22Rv1 (cell line): Measurements from ENCODE around the gene GSK3A.

Experiments used
- CTCF ChIP-seq: fragments of 450-650 bp; IDR thresholded peaks from 2 replicates; pipeline ENCODE4 v1.5.1; 2017; ENCODE audit warnings: mild to moderate bottlenecking
- ZFX ChIP-seq: fragments of 450-650 bp; IDR thresholded peaks from 2 replicates; pipeline ENCODE4 v1.6.1; 2017; ENCODE audit warnings: antibody characterized with exemption, borderline replicate concordance

DNA sequence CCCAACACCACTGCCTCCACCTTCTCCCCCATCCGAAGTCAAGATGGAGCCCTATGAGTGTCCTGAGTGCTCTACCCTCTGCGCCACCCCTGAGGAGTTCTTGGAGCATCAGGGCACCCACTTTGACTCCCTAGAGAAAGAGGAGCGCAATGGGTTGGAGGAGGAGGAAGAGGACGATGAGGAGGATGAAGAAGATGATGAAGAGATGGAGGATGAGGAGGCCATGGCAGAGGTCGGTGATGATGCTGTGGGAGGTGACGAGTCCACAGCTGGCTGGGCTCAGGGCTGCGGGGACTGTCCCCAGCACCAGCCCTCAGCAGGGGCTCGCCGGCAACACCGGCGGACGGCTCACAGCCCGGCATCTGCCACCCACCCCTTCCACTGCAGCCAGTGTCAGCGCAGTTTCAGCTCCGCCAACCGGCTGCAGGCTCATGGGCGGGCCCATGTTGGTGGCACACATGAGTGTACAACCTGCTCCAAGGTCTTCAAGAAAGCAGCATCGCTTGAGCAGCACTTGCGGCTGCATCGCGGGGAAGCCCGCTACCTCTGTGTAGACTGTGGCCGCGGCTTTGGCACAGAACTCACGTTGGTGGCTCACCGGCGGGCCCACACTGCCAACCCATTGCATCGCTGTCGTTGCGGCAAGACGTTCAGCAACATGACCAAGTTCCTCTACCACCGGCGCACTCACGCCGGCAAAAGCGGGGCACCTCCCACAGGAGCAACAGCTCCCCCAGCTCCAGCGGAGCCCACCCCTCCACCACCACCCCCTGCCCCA is 17.3 kb downstream of the GSK3A start:
- TF ChIP-seq CTCF (no peak), ZFX (no peak)
